ENCODE measurements around the gene SNX18.

- TF ChIP-seq ZNF707 (tag by site-specific recombination; IDR thresholded peaks at IDR 0.05), result no peak
- no peak for TF ChIP-seq ZBTB8A (tag by site-specific recombination; IDR thresholded peaks at IDR 0.05)
- TF ChIP-seq ZNF610 (tag by site-specific recombination; IDR thresholded peaks at IDR 0.05; ENCODE audit: borderline replicate concordance), result no peak
These were observed 34.4 kb downstream of the SNX18 start for GRCh38 chr5:54551926-54552325.
